ENCODE measurements around the gene SRSF7. TPM values are rescaled to one million over a fixed set of nuclear protein-coding genes. Genes with fewer than 3 reads are reported as not detected.

Gene SRSF7
- total and polyA plus RNA-seq, 9 of the 15 experiments (the other 6 are each of a cell fraction or from before 2014, with no cell fraction given) = 219 to 726 (median 375) TPM

DNA sequence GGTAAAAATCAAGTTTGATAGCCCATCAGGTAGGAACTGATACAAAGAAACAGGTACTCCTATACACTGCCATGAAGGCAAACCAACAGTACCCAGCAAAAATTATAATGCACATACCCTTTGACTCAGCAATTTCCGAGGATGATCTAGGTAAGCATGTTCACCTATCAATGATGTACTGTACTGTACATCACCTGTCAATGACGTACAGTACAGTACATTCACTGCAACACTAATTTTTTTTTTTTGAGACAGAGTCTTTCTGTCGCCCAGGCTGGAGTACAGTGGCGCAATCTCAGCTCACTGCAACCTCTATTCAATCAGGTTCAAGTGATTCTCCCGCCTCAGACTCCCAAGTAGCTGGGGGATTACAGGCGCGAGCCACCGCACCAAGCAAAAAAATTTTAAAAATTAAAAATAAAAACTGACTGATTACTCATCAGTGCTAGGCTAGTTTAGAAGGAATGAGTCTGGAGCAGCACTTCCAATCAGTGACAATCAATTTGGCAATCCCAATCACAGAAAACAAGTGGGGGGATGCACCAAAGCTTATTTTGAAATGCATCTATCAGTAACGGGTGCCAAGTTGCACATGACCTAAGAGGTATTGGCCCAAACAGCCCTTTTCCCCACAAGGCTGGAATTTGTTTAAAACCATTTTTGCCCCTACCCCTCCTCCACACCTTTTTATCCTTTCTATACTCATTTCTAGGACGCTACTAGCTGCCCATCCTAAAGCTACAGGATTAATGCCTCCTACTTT, 8.2 kb downstream of the SRSF7 start (continued):
- TF ChIP-seq REST (IDR thresholded peaks at IDR 0.05; ENCODE audit: borderline replicate concordance) (no peak), REST (CRISPR knock-in tag; IDR thresholded peaks at IDR 0.05; ENCODE audit: low read depth) (no peak), CEBPZ (IDR thresholded peaks at IDR 0.05; ENCODE audit: borderline replicate concordance, low read depth, low read length) (no peak), ZBTB9 (CRISPR knock-in tag; IDR thresholded peaks at IDR 0.05) (no peak), RFX7 (CRISPR knock-in tag; IDR thresholded peaks at IDR 0.05) (no peak)

All from K562 (cell line).